ENCODE measurements around the gene OS9. TPM values are rescaled to one million over a fixed set of nuclear protein-coding genes. Genes with fewer than 3 reads are reported as not detected.
A peak's percentile ranks its signal among the peaks of the same experiment; 100 is the strongest.

Gene OS9
- total and polyA plus RNA-seq, 9 of the 15 experiments (the other 6 are each of a cell fraction or from before 2014, with no cell fraction given): 4.6 to 105 (median 89.5) TPM

- DNase-seq (ENCODE audit: extremely low read depth in 1 of 4, low spot score in 3 of 4): peak; percentile 47 to 68 (median 52)
- ATAC-seq: peak; percentile 69
- H3K27me3 ChIP-seq (ENCODE audit: control insufficient read depth in 2 of 2, insufficient read depth in 2 of 2, low read length in 2 of 2): no peaks in the 10 kb centered on the region
- H3K9me3 ChIP-seq (replicated peaks; ENCODE audit: control insufficient read depth, insufficient read depth, low read depth, low read length): no peaks in the 10 kb centered on the region
- H3K4me3 ChIP-seq: no peak within 1 kb of the TSS
- ChIA-PET POLR2A (interaction anchor here (1.0 to 3.8 kb wide), 7 partner anchors 10 to 142 kb away, joined by 3 to 26 read pairs (median 4); partner anchors contain the start of genes AVIL, TSFM and TSPAN31), CTCF (ENCODE audit: low intra/inter-chr PET ratio) (no interaction called here)
- H3K4me2 ChIP-seq (ENCODE audit: insufficient read depth, low read length): peak within 1 kb of the TSS; percentile 63
- H2AFZ ChIP-seq (ENCODE audit: low read depth, low read length): peak within 1 kb of the TSS; percentile 10; the same call in 1 of the 2 replicates
- peaks cover 33% of the 10 kb centered on the region for H3K36me3 ChIP-seq (ENCODE audit: control insufficient read depth, insufficient read depth, low read length)
- peak within 1 kb of the TSS in 1 of 2 experiments; percentile 88; a peak in 2 of 4 replicates for H3K9ac ChIP-seq (ENCODE audit: insufficient read depth in 1 of 2, low read depth in 2 of 2, low read length in 2 of 2)
- in situ Hi-C loops (cut with MboI) (no loop called here), intact Hi-C loops (cut with micrococcal nuclease) (no loop called here)
- H3K4me1 ChIP-seq (replicated peaks in 1 of 2; ENCODE audit: control insufficient read depth in 2 of 2, insufficient read depth in 2 of 2, low read length in 2 of 2): peaks cover 18 to 34% of the 10 kb centered on the region in 2 experiments
- peaks cover 13% of the 10 kb centered on the region for H3K79me2 ChIP-seq (ENCODE audit: control insufficient read depth, insufficient read depth, low read length)
- 20% methylated on average over 37 of the region's 38 CpGs for WGBS (ENCODE audit: insufficient coverage, low coverage, missing lambda C conversion rate)
- FAIRE-seq: peak; percentile 29
- no peak within 1 kb of the TSS; the same call in 2 of the 3 replicates for H3K27ac ChIP-seq (ENCODE audit: extremely low read depth, low read depth, low read length)
- H4K20me1 ChIP-seq (replicated peaks; ENCODE audit: control insufficient read depth, insufficient read depth, low read length): no peaks in the 10 kb centered on the region
- no peaks in the 10 kb centered on the region for H3K9me1 ChIP-seq (ENCODE audit: control insufficient read depth, insufficient read depth, low read length)
- no TSS peak for BruUV-seq (replicated peaks)
- no peak for TF ChIP-seq HDAC8 (tag; IDR thresholded peaks at IDR 0.05)
- TF ChIP-seq BHLHE40 (IDR thresholded peaks at IDR 0.05; ENCODE audit: low read length): no peak
- TF ChIP-seq RNF2 (IDR thresholded peaks at IDR 0.05): no peak
- no peak for TF ChIP-seq ARID4B (CRISPR knock-in tag; IDR thresholded peaks at IDR 0.05)
- no peak for TF ChIP-seq SNAPC5 (CRISPR knock-in tag; IDR thresholded peaks at IDR 0.05)
- TF ChIP-seq NFIX (CRISPR knock-in tag; IDR thresholded peaks at IDR 0.05; ENCODE audit: low read depth): no peak
- no peak for TF ChIP-seq PHB2 (IDR thresholded peaks at IDR 0.05; ENCODE audit: low read depth)
- TF ChIP-seq ZNF311 (CRISPR knock-in tag; IDR thresholded peaks at IDR 0.05): no peak
- TF ChIP-seq NFIC (IDR thresholded peaks at IDR 0.05): peak; percentile 52
- no peak for TF ChIP-seq ZNF518B (CRISPR knock-in tag; IDR thresholded peaks at IDR 0.05)
- TF ChIP-seq MAX (CRISPR knock-in tag; IDR thresholded peaks at IDR 0.05): no peak
- no peak for TF ChIP-seq ZNF766 (CRISPR knock-in tag; conservative IDR thresholded peaks at IDR 0.05)
- no peak for TF ChIP-seq NFYB (IDR thresholded peaks at IDR 0.05; ENCODE audit: extremely low read depth, insufficient read length)
- TF ChIP-seq KLF6 (CRISPR knock-in tag; IDR thresholded peaks at IDR 0.05; ENCODE audit: borderline replicate concordance): no peak
Observed at GRCh38 chr12:57766464-57767304, 72.8 kb downstream of the OS9 start, which contains the start of gene CYP27B1. Gene CYP27B1 (minus strand): TSS chr12:57767078. CDS start chr12:57767041, 37 bp downstream.
